ENCODE results near the gene METTL9. TPM values are rescaled to one million over a fixed set of nuclear protein-coding genes. Genes with fewer than 3 reads are reported as not detected.
"Not testable (repeated sequence)": the region's sequence is repeated elsewhere in the genome, so short reads cannot be mapped to it uniquely, and the experiment has no call there.

METTL9 gene
- total and polyA plus RNA-seq, 2 of the 4 experiments (the other 2 are of a cell fraction), result 54.8 to 95.5 TPM

DNA sequence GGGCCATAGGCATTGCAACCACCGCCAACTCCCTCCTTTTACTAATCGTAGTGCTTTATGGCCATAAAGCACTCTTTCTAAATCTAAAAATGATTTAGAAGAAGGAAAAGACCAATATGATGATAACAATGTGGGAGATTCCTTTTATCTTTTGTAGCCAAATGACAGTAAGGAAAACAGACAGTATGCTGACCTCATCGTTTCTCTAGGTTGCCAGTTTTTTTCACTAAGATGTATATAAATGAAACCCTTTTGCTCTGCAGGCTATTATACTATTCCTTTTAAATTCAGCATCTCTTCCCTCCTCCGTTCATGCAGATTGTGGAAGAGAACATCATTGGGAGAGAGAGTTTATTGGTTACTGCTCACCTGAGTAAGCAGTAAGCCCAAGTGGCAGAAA is 89.7 kb downstream of the METTL9 start:
- dilution Hi-C loops (cut with HindIII; ENCODE audit: low sequenced_read_pairs, unreplicated experiment) (no loop called here), intact Hi-C loops (cut with micrococcal nuclease) (no loop called here), in situ Hi-C loops (cut with MboI; ENCODE audit: low sequenced_read_pairs) (no loop called here)
- no CpG with 5 or more reads among the region's 4 CpGs for WGBS, 2 experiments (ENCODE audit: extremely low coverage in 2 of 2, insufficient read length in 1 of 2)
- Histone ChIP-seq H3K23ac (ENCODE audit: low read depth, low read length) (no peak overlapping the region), H3K79me1 (ENCODE audit: low read depth in 1 of 2, low read length in 2 of 2) (no peaks in the 10 kb centered on the region), H2BK120ac (ENCODE audit: low read depth, low read length) (no peak overlapping the region), H3K4me2 (ENCODE audit: low read depth, low read length) (no peak overlapping the region), H3K9me3 (ENCODE audit: control insufficient read depth, insufficient read depth, low read length) (0 out of 2 replicates have a peak, but pooled peaks cover 2% of the 10 kb centered on the region), H2BK20ac (ENCODE audit: low read depth, low read length) (no peak overlapping the region), H3K9ac (ENCODE audit: low read depth, low read length) (no peak overlapping the region), H3K4ac (ENCODE audit: low read depth, low read length) (no peak overlapping the region), H3K4me3 (ENCODE audit: insufficient read depth, low read depth, low read length) (no peak overlapping the region), H3K4me1 (ENCODE audit: control insufficient read depth, insufficient read depth, low read length) (no peaks in the 10 kb centered on the region), H4K5ac (ENCODE audit: low read depth, low read length) (no peak overlapping the region), H3K36me3 (ENCODE audit: control insufficient read depth, insufficient read depth, low read length) (no peaks in the 10 kb centered on the region), H3K27me3 (ENCODE audit: control insufficient read depth, insufficient read depth, low read length) (no peaks in the 10 kb centered on the region; the same call in 1 of the 2 replicates), H4K20me1 (ENCODE audit: insufficient read depth, low read length) (no peaks in the 10 kb centered on the region), H3K18ac (ENCODE audit: low read depth, low read length) (no peak overlapping the region), H2AK5ac (ENCODE audit: low read depth, low read length) (no peak overlapping the region), H4K8ac (ENCODE audit: low read depth in 2 of 2, low read length in 2 of 2) (no peak overlapping the region), H2BK15ac (ENCODE audit: low read depth, low read length) (no peak overlapping the region), H3K9me1 (ENCODE audit: insufficient read depth, low read length) (no peaks in the 10 kb centered on the region), H2BK5ac (ENCODE audit: low read depth, low read length, poor library complexity, severe bottlenecking) (no peak overlapping the region), H2AK9ac (replicated peaks; ENCODE audit: low read depth, low read length, poor library complexity) (no peak overlapping the region), H3K14ac (replicated peaks; ENCODE audit: low read depth, low read length) (no peak overlapping the region), H4K91ac (ENCODE audit: insufficient read depth, low read depth, low read length) (no peak overlapping the region), H3K56ac (ENCODE audit: extremely low read depth, insufficient read depth, low read length) (no peak overlapping the region), H3K27ac (ENCODE audit: insufficient read depth, low read length) (no peak overlapping the region), H2AFZ (replicated peaks; ENCODE audit: low read length, poor library complexity) (no peak overlapping the region)
- ATAC-seq (ENCODE audit: low read depth), result no peak
- POLR2A ChIA-PET (ENCODE audit: unreplicated experiment), result no interaction called here
- no peak for DNase-seq
- no TSS peak for BruUV-seq (replicated peaks)
- CTCF ChIA-PET, result no interaction called here
- TF ChIP-seq MAFK (IDR thresholded peaks at IDR 0.05; ENCODE audit: low read depth, low read length), result peak; percentile 55
- TF ChIP-seq, protein P1, sequence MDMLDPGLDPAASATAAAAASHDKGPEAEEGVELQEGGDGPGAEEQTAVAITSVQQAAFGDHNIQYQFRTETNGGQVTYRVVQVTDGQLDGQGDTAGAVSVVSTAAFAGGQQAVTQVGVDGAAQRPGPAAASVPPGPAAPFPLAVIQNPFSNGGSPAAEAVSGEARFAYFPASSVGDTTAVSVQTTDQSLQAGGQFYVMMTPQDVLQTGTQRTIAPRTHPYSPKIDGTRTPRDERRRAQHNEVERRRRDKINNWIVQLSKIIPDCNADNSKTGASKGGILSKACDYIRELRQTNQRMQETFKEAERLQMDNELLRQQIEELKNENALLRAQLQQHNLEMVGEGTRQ (IDR thresholded peaks at IDR 0.05; ENCODE audit: low read depth, low read length), result no peak

DNA sequence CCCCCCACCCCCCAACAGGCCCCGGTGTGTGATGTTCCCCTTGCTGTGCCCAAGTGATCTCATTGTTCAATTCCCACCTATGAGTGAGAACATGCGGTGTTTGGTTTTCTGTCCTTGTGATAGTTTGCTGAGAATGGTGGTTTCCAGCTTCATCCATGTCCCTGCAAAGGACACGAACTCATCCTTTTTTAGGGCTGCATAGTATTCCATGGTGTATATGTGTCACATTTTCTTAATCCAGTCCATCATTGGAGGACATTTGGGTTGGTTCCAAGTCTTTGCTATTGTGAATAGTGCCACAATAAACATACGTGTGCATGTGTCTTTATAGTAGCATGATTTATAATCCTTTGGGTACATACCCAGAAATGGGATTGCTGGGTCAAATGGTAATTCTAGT is 91.6 kb downstream of the METTL9 start:
- H3K36me3 ChIP-seq (ENCODE audit: control insufficient read depth, insufficient read depth, low read length); H2BK5ac ChIP-seq (ENCODE audit: low read depth, low read length, poor library complexity, severe bottlenecking); intact Hi-C loops (cut with micrococcal nuclease); H2AK5ac ChIP-seq (ENCODE audit: low read depth, low read length); H3K4me1 ChIP-seq (ENCODE audit: control insufficient read depth, insufficient read depth, low read length); H3K9ac ChIP-seq (ENCODE audit: low read depth, low read length); H3K27ac ChIP-seq (ENCODE audit: insufficient read depth, low read length); H2BK120ac ChIP-seq (ENCODE audit: low read depth, low read length); CTCF ChIA-PET; H2AK9ac ChIP-seq (replicated peaks; ENCODE audit: low read depth, low read length, poor library complexity); H3K27me3 ChIP-seq (ENCODE audit: control insufficient read depth, insufficient read depth, low read length); H3K14ac ChIP-seq (replicated peaks; ENCODE audit: low read depth, low read length); dilution Hi-C loops (cut with HindIII; ENCODE audit: low sequenced_read_pairs, unreplicated experiment); POLR2A ChIA-PET (ENCODE audit: unreplicated experiment); H3K4me2 ChIP-seq (ENCODE audit: low read depth, low read length); H3K9me1 ChIP-seq (ENCODE audit: insufficient read depth, low read length); DNase-seq; BruUV-seq (replicated peaks); H3K79me1 ChIP-seq (ENCODE audit: low read depth in 1 of 2, low read length in 2 of 2); H3K23ac ChIP-seq (ENCODE audit: low read depth, low read length); H3K56ac ChIP-seq (ENCODE audit: extremely low read depth, insufficient read depth, low read length); H2BK20ac ChIP-seq (ENCODE audit: low read depth, low read length); H4K20me1 ChIP-seq (ENCODE audit: insufficient read depth, low read length); in situ Hi-C loops (cut with MboI; ENCODE audit: low sequenced_read_pairs); H2AFZ ChIP-seq (replicated peaks; ENCODE audit: low read length, poor library complexity); H4K5ac ChIP-seq (ENCODE audit: low read depth, low read length); H3K4ac ChIP-seq (ENCODE audit: low read depth, low read length); H4K8ac ChIP-seq (ENCODE audit: low read depth in 2 of 2, low read length in 2 of 2); H2BK15ac ChIP-seq (ENCODE audit: low read depth, low read length); H4K91ac ChIP-seq (ENCODE audit: insufficient read depth, low read depth, low read length); ATAC-seq (ENCODE audit: low read depth); H3K9me3 ChIP-seq (ENCODE audit: control insufficient read depth, insufficient read depth, low read length); H3K18ac ChIP-seq (ENCODE audit: low read depth, low read length); H3K4me3 ChIP-seq (ENCODE audit: insufficient read depth, low read depth, low read length): not testable (repeated sequence)
- no CpG with 5 or more reads among the region's 4 CpGs for WGBS, 2 experiments (ENCODE audit: extremely low coverage in 2 of 2, insufficient read length in 1 of 2)
